ENCODE measurements around the gene GSTM2.

Gene GSTM2

GRCh38 chr1:109629372-109630030 is 38.4 kb upstream of the GSTM2 start:
- Histone ChIP-seq H3K27ac (no peak overlapping the region), H3K27me3 (ENCODE audit: insufficient read depth, low read depth, severe bottlenecking) (no peaks in the 10 kb centered on the region), H3K9me3 (ENCODE audit: severe bottlenecking) (no peaks in the 10 kb centered on the region), H3K4me3 (ENCODE audit: low read depth, low read length) (no peak overlapping the region), H3K36me3 (peaks cover 70% of the 10 kb centered on the region)
- no peak for TF ChIP-seq CTCF (IDR thresholded peaks at IDR 0.05; ENCODE audit: low read depth, low read length)
- no peak for DNase-seq

GRCh38 chr1:109630081-109630897 is 37.6 kb upstream of the GSTM2 start:
- Histone ChIP-seq H3K27ac (no peak overlapping the region), H3K4me3 (ENCODE audit: low read depth, low read length) (no peak overlapping the region), H3K36me3 (peaks cover 64% of the 10 kb centered on the region), H3K9me3 (ENCODE audit: severe bottlenecking) (no peaks in the 10 kb centered on the region), H3K27me3 (ENCODE audit: insufficient read depth, low read depth, severe bottlenecking) (no peaks in the 10 kb centered on the region)
- DNase-seq = peak; percentile 59
- peak; percentile 33 for TF ChIP-seq CTCF (IDR thresholded peaks at IDR 0.05; ENCODE audit: low read depth, low read length)

- no peak overlapping the region; the same call in 1 of the 2 replicates for H3K27ac ChIP-seq
- TF ChIP-seq CTCF (IDR thresholded peaks at IDR 0.05; ENCODE audit: low read depth, low read length) = no peak
- H3K36me3 ChIP-seq = peaks cover 58% of the 10 kb centered on the region
- no peak overlapping the region for H3K4me3 ChIP-seq (ENCODE audit: low read depth, low read length)
- H3K27me3 ChIP-seq (ENCODE audit: insufficient read depth, low read depth, severe bottlenecking) = no peaks in the 10 kb centered on the region
- no peak for DNase-seq
- H3K9me3 ChIP-seq (ENCODE audit: severe bottlenecking) = no peaks in the 10 kb centered on the region
Observed at GRCh38 chr1:109630898-109631512, 36.9 kb upstream of the GSTM2 start.

- no peak for TF ChIP-seq CTCF (IDR thresholded peaks at IDR 0.05; ENCODE audit: low read depth, low read length)
- Histone ChIP-seq H3K4me3 (ENCODE audit: low read depth, low read length) (no peak overlapping the region), H3K27me3 (ENCODE audit: insufficient read depth, low read depth, severe bottlenecking) (no peaks in the 10 kb centered on the region), H3K36me3 (peaks cover 50% of the 10 kb centered on the region), H3K27ac (peak overlapping the region; percentile 36), H3K9me3 (ENCODE audit: severe bottlenecking) (no peaks in the 10 kb centered on the region)
- no peak for DNase-seq
Observed at GRCh38 chr1:109631513-109632505, 36.0 kb upstream of the GSTM2 start.

- H3K27ac ChIP-seq = peak overlapping the region; percentile 36
- H3K9me3 ChIP-seq (ENCODE audit: severe bottlenecking) = no peaks in the 10 kb centered on the region
- peak; percentile 55 for DNase-seq
- peaks cover 40% of the 10 kb centered on the region for H3K36me3 ChIP-seq
- H3K4me3 ChIP-seq (ENCODE audit: low read depth, low read length) = no peak overlapping the region
- H3K27me3 ChIP-seq (ENCODE audit: insufficient read depth, low read depth, severe bottlenecking) = no peaks in the 10 kb centered on the region
- TF ChIP-seq CTCF (IDR thresholded peaks at IDR 0.05; ENCODE audit: low read depth, low read length) = 0 out of 2 replicates have a peak, but pooled peaks have one; percentile 2
Observed at GRCh38 chr1:109632671-109633346, 35.0 kb upstream of the GSTM2 start.
